TTC549 (cell line): ENCODE measurements around the gene FGF8.

Source experiments
- FAIRE-seq: peaks from 2 replicates; lab custom pipeline; 2012; peaks lifted over from hg19 to GRCh38; lab: Jason Lieb, UNC

FGF8 gene

DNA sequence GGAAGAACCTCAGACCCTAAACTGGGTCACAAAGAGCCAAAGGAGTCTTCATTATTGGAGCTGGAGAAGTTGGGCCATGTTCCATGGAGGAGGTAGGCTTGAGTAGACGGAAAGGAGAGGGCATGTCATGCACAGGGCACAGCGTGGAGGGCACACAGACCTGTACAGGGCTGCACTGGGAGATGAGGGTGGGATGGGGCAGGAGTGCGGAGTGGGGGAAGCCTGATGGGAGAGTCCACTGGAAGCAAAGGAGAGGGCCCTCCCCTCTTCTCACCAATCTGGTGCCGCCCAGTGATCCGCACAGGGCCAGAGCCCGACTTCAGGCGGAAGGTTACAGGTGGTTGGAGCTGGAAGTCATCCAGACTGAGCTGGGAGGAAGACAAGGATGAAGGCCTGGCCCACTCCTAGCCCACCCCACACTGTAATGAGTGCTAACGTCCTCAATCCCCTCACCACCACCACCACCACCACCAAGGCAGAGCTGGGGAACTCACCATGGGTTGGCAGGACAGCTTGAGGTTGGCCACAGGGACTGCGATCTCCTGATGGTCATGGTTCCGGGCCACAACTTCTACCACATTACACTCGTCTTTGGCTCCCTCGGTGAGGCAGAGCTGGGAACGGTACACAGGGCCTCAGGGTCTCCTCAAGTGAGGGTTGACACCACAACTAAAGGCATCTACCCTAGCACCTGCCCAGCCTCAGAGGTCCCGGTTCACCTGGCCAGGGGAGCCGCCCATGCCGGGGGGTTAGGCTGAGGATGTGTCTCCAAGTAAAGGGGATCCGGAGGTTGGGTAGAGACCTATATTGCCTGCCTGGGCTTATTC is 6.3 kb upstream of the FGF8 start:
- no peak for FAIRE-seq

DNA sequence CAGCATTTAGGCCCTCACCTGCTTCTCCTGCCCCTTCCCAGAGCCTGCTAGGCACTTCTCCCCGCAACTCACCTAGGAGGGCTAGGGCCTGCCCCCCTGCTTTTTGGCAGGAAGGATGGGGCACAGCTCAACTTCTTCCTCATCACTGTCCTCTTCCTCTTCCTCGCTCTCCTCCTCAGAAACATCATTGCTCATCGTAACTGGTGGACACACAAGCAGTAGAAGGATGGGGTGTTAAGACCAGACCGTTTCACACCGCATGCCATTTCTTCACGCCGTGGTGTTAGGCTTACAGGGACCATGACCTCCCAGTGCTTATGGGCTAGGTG is 5.7 kb upstream of the FGF8 start:
- FAIRE-seq = no peak

DNA sequence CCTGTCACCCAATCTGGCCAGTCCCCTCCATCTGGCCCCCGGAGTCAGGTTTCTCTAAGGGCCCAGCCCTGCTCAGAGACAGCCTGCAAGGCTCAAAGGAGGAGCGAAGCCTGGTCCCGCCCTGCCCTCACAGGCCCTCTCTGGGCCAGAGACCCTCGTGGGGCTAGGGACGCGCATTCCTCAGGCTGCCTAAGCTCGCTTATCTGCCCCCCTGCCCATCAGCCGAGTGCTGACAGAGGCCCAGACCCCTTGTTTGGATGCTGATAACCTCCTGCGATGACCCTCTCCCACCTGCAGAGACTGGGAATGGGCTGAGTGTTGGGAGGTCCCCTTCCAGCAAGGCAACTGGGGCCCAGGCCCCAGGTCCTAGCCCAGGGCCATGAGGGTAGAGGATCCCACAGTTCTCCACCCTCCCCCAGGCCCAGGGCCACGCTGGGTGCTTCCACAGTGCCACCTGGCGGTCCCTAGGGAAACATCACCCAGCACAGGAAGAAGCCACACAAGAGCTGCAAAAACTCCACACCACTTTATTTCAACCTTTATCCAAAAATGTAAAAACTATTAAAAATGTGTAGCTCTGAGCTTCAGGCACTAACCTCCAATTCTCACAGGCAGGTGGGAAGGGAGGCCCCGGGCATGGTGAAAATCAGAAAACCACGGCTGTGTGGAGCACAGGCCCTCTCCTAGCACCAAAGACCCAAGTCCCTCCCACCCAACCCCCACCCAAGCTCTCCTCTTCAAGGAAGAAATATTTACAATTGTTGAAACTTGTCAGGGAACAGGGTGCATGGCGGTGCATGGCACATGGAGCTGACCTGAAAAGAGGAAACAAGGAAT is 5.1 kb upstream of the FGF8 start:
- no peak for FAIRE-seq

DNA sequence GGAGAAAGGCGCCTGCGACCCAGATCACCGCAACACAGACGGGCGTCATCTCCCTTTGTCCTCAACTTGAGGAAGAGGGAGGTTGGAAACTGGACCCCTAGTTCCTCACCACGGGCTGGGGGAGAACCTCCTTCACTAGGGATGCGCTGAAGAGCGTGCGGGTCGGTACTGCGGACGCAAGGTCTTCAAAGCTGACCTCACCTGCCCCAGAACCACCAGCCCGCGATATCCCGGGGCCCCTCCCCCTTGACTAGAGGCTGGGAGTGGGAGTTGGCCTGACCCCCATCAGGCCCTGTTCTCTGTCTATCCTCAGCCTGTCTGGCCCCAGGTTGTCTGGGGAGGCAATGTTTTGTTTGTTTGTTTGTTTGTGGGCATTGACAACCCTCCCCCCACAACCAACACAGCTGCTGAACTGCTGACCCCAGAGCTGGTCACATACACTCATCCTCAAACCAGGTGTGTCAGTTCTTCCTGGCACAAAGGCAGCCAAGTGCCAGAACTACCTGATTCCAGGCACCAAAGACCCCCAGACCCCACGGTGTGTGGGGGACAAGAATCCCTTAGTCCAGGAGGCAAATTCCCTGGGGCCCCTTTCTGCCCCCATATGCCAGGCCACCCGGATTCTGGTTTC is 4.4 kb upstream of the FGF8 start:
- FAIRE-seq = no peak

DNA sequence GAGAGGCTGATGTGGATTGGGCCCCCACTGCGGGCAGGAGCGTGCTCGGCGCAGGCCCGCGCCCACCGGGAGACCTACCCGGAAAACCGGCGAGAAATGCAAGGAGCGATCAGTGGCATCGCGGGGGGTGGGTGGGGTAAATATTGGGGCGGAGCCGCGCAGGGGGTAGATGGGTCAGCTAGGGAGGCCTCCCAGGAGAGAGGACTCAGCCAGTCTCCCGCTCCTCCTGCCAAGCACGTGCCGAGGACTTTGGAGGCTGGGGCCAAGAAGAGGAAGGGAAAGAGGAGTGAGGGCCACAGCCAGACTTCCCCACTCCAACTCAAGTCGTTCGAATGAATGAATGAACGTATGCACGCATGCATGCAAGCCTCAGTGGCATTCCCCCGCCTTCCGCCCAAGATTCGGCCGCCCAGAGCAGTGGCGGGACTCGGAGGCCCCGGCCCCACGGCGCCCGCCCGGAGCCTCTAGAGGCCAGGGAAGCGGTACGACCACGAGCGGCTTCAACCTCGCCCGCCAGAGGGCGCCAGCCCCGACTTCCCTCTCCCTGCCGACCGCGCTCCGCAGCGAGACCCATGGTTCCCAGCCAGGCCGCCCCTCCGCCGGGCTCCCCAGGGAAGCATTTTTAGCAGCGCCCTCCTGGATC is 3.8 kb upstream of the FGF8 start:
- no peak for FAIRE-seq

DNA sequence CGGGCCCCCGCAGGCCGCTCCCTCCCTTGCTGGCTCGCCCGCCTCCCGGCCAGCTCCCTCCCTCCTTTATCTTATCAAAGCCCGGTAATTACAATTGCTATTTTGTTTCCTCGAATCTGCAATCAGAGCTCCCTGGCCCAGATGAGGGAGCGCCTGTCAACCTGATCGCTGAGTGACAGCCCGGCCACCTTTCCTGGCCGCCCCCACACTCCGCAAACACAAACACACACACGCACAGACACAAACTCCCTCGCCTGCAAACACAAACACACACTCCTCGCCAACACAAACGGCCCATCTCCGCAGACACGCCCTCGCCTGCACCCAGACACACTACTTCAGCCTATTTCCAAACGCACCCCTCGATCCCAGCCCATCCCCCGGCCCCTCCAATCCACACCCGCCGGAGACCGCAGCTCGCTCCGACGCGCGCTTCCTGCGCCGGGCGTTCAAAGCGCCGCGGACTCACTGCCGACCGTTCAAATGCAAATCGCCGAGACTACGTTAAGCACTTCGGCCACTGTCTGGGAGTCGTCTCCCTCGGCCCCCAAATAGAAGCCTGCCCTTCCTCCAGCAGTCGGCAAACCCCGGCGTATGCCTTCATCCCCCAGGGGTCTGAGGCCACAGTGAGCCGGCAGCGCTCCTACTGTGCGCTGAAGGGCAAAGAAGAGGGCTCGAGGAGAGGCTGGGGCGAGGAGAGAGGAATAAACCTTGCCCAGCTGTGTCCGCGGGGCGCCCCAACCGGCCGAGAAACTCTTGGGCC is 3.0 kb upstream of the FGF8 start:
- no peak for FAIRE-seq

DNA sequence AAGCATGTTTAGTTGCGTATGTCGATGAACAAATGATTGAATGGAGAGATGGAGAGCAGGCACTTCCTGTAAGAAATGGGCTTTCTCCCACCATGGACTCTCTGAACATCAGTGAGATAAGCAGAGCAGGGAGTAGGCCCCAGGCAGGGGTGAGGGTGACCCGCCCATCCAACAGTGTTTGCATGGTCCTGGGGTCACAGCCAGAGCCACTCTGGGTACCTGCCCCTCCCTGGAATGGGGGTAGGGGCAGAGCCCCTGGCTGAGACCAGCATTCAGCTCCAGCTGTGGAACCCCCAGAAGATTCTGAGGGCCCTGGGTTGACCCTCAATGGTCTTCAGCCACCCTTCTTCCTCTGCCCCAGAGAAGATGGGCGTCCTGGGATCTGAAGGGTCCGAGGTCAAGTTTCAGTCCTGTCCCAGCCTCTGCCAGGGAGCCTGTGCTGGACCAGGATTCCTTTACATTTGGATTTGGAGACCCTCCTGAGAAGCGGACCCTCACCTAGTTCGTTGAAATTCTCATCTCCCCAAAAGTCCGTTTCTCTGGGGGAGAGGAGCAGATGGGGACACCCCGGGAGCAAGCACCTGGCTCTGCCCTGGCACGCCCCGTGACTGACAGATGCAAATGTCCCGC is 2.4 kb upstream of the FGF8 start:
- no peak for FAIRE-seq

DNA sequence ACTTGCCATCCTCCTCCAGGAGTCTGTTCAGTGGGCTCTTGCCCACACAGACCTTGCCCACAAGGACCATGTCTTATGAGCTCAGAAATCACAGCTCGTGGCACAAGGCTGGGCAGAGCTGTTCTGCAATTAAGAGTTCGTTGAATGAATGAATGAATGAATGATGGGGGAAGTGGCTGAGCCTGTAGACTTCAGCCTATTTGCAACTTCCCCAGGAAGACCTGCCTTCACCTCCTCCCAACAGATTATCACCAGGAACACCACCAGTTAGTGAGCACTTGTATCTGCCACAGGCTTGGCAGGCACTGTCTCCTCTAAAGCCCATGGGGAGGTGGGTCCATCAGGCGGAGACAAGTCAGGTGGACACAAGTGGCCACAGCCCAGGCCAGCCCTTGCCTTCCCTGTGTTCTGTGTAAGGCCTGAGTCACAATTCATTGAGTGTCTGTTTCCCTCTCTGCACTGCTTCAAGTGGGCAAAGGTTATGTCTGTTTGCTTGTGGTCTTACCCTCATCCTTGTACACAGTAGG is 1.8 kb upstream of the FGF8 start:
- no peak for FAIRE-seq

DNA sequence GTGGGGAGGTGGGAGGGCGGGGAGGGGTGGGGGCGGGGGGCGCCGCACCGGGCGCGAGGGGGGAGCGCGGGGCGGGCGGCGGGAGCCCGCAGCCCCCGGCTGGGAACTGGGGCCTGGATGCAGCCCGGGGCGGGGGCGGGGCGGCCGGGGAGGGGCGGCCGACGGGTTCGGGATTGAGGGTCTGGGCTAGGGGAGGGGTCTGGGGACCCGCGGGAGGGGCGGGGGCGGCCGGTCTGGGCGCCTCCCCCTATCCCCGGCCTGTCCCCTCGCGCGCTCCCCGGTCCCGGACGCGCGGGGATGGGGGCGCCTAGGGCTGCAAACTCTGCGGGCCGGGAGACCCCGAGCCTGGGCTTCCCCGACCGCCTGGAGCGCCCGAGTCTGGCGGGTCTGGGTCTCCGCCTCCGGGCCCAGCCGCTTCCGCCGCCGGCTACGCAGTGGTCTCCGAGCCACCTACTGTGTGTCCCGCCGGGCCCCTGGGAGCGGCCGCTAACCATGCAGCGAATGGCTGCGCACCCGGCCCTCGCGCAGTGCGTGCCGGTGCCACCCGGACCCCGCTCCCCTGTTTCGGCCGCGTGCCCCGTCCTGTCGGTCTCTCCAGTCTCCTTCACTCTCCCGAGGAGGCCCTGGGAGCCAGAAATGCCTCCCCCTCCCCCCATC is 375 bp upstream of the FGF8 start:
- no peak for FAIRE-seq

DNA sequence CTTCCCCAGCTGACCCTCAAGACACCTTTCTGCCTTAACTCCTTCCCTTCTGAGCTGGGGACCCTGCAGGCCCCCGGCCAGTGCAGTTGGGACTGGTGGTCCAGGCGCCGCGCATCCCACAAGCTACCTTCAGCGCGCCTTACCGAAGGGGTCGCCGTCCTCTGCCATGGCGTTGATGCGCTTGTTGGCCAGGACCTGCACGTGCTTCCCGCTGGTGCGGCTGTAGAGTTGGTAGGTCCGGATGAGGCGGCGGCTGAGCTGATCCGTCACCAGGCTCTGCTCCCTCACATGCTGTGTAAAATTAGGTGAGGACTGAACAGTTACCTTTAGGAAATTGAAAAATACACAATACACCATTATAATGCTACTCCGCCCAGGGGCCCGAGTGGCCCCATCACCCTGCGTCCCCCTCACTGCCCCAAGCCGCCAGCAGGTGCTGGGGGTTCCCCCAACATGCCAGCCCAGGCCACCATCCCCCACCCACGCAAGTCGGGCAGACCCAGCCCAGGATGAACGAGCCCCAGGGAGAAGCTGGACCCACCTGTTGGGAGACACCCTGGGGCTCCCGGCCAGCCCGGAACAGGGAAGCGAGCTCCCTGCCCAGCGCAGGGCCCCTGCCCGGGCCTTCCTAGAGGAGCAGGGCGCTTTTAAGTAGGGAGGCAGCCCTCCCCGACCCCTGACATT is 1.2 kb downstream of the FGF8 start:
- no peak for FAIRE-seq

DNA sequence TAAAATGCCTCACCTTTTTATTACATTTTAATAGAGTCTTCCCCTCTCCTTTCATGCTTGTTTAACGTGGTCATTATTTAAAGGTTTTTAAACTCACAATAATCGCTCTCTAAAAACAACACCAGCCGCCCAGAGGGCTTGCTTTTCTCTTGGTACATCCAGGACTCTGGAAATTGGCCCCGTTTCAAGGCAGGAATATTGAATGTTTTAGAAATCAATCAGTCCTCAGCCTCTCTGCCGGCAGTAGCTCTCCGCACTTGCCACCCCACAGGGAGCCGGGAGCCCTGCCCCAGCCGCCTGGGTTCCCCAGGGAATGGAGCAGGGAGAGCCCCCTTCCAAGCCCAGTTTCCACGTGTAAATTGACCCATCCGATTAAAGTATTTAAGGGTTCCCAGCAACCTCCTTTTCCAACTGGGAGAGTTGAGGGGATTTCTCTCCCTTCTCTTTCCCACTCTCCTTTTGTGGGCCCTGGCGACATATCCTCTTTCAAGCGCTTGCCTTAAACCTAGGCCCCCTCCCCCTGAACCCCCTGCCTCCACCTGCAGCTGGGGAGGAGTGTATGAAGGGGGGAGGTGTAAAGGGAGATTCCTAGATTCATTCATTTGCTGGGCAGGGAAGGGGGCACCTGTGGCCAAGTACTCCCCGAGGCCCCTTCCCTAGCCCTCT is 1.9 kb downstream of the FGF8 start:
- FAIRE-seq = no peak

DNA sequence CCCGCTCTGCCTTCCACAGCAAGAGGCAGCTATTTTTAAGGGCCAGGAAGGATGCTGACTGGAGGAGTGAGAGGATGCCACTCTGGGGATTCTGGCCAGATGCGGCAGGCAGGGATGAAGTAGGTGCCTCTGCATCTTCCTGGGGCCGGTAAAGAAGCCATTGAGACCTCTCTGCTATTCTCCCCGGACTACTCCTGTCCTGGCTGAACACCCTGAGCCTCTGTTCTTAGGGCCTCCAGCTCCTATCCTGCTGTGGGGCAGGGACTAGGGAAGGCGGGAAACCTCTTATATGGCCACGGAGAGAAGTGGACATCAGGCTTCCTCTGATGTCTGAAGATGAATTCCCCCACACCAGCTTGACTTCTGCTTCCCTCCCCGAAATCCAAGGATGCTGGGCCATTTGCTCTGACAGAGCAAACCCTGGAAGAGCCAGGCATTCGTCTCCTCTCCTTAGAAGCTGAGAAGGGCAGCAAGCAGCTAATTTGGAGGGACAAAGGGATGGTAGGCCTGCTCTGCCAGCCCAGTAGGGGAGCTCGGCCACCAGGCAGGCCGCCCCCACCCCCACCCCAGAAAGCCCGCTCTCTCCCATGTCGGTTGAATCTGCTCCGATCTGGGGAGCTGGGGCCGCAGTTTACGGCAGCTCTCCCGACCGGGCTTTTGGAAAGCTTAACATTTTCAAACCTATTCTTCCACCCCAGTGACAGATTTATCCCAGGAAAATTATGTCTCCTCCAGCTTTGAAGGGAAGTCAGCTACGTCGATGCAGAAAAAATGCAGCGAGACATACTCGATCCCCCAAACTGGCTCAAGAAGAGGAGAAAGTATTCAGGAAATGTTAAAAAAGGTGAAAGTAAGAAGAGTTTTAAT is 2.8 kb downstream of the FGF8 start:
- FAIRE-seq = no peak

DNA sequence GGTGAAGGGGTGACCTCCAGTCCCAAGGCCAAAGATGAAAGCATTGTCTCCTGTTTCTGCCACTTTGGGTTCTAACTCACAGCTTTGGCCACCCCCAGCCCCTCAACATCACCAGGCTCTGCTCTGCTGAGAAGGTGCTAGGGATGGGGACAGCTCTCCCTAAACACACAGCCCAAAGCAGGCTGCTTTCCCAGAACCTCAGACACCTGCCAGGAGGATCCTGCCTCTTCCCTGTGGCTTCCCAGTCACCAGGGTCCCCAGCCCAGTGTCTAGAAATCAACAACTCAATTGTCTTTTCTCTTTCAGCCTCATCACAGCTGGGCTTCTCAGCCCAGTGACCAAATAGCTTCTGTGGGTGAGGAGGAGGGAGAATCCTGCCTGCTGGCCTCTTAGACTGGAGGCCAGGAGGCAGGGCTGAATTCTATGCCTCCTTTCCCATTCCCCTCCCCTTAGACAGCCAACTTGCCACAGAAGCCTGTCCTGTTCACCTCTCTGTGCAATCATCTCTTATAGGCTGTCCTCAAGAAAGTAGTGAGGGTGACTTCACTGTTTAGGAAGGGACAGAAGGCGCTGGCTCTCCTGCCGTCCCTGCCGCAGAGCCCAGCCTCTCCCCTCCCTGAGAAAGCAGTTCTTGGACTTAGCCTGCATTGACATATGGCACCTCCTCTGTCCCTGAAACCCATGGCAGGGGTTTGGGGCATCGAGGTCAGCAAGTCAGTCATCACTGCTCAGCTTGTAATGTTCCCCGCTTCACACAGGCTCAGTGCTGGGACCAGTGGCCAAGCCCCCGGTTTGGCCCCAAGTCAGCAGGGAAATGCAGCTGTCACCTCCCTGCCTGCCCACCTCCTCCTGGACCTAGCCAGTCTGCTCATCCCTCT is 3.7 kb downstream of the FGF8 start:
- FAIRE-seq = no peak

DNA sequence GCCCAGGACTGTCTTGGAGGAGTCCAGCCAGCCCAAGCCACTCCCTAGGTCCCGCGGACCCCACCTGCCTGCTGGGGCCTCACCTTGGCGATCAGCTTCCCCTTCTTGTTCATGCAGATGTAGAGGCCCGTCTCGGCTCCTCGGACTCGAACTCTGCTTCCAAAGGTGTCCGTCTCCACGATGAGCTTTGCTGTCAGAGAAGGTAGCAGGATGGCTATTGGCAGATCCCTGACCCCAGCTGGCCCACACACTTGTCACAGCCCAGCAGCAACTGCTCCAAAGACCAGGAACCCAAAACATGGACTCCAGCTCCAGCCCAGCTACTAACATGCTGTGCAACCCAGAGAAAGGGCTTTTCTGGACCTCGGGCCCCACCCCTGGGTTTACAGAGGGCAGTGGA is 4.5 kb downstream of the FGF8 start:
- FAIRE-seq = no peak

DNA sequence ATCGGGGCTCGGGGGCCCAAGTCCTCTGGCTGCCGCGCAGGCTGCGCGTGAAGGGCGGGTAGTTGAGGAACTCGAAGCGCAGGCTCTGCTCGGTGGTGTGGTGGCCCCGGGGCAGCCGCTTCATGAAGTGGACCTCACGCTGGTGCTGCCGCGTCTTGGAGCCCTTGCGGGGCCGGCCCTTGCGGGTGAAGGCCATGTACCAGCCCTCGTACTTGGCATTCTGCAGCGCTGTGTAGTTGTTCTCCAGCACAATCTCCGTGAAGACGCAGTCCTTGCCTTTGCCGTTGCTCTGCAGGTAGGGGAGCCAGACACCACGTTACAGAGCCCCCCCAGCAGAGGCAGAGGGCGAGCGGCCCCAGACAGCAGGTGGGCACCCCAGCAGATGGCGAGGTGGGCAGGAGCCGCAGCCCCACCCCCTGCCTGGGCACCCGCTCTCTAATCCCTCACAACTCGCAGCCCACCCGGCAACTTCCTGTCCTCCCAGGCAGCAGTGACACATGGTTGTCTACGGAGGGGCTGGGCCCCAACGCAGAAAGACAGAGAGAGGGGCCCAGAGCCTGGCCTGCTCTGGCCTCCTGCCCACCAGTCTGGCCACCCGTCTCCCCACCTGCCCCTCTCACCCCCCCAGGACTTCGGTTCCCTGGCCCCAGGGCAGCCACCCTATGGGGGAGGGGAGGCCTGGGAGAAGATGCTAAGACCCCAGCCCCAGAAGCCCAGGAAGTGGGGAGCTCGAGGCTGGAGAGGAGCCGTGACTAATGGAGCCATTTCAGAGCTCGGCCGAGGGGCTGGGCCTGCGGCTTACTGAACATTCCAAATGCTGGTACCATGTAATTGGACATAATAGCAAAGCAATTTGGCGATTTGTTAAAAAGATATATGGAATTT is 5.3 kb downstream of the FGF8 start:
- no peak for FAIRE-seq

DNA sequence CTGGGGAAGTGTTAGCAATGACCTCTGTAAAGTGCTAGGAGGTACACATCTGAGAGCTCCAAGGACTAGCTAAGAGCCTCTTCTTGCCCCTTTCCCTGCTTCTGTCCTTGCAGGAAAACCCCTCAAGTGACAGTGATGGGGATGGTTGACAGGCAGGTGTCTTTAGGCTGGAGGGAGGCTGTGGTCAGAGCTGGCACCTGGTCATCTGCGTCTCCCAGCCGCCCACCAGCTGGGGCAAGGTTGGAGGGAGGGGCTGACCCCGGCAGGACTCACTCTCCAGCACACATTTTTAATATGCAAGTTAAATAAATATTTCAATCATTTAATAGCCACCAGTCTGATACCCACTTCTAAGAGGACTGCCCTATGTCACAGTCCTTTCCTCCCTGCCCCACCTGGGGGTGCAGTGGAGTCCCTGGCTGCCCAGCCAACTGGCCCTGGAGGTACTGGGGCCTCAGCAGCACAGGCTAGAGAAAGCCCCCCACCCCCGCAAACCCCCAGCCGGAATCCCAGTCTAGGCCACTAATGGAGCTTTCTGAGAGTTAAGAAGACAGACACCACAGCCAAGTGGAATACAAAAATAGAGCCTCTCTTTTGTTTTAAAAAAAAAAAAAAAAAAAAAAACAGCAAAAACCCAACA is 6.3 kb downstream of the FGF8 start:
- FAIRE-seq = no peak
